Measurements from ENCODE around the gene PDZRN3.

The PDZRN3 gene

DNA sequence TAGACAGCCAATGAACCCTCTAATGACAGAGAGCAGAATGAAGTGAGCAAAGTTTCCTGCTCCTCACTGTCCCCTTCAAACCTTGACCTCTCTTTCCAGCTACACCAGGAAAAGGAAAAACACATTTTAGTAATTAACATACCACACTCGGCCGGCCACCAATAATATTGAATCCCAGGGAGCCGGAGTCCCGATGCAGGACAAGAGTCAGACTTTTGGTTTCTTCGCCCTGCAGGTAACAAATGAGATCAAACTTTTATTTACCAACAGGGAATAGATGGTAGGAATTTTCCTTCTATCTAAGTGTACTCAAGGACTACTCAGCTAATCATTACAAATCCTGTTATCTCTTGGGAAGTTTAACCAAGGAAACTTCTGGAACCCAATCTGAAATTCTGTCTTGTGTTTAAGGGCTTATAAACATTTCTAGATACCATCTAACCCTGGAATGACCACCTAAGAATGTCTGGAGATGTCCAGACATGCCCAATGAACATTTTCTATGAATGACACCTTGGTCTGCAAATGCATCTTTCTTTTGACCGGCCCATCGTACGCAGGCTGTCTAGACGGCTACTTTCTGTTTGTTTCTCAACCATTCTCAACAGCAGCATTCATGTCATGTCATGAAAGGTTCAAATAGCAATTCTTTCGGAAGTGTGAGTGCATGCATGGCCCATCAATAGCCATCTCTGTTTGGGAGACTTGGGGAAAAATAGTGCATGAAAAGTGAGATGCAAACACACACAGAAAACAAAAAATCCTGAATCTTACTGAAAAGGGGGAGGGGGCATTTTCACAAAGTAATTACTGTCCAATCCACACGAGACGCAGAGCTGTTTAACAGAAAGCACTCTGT, 16.1 kb downstream of the PDZRN3 start:
- no peak for DNase-seq
- intact Hi-C loops (cut with DNase I; ENCODE audit: low total_unique reads): no loop called here
- no peak overlapping the region for H3K4me3 ChIP-seq
- no peaks in the 10 kb centered on the region for H3K27me3 ChIP-seq
- peaks cover 0 to 91% (median 37%) of the 10 kb centered on the region in 4 donors for H3K4me1 ChIP-seq
- TF ChIP-seq, protein P1, sequence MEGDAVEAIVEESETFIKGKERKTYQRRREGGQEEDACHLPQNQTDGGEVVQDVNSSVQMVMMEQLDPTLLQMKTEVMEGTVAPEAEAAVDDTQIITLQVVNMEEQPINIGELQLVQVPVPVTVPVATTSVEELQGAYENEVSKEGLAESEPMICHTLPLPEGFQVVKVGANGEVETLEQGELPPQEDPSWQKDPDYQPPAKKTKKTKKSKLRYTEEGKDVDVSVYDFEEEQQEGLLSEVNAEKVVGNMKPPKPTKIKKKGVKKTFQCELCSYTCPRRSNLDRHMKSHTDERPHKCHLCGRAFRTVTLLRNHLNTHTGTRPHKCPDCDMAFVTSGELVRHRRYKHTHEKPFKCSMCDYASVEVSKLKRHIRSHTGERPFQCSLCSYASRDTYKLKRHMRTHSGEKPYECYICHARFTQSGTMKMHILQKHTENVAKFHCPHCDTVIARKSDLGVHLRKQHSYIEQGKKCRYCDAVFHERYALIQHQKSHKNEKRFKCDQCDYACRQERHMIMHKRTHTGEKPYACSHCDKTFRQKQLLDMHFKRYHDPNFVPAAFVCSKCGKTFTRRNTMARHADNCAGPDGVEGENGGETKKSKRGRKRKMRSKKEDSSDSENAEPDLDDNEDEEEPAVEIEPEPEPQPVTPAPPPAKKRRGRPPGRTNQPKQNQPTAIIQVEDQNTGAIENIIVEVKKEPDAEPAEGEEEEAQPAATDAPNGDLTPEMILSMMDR (IDR thresholded peaks at IDR 0.05): no peak
- peak overlapping the region; percentile 2 to 4 for H3K27ac ChIP-seq
- peaks cover 0 to 5% (median 0%) of the 10 kb centered on the region in 3 donors for H3K36me3 ChIP-seq
- H3K9me3 ChIP-seq: no peaks in the 10 kb centered on the region

DNA sequence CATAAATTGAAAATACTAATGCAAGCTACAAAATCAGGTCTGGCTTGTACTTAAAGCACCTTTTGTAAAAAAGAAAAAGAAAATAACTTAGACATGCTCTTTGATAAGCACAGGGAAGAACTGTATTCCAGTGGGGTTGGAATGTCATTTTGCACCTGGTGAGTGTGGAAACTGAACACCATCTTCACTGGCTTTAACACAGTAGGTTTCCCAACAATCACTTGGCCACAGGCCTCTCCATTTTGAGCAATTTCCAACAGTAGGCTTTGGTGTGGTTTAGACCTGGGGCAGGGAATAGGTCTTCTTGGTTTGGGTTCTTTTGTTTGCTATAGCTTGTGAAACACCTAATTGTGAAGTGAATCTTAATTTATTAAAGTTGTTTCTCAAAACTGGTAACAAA, 18.9 kb downstream of the PDZRN3 start:
- H3K36me3 ChIP-seq: peaks cover 5 to 10% (median 9%) of the 10 kb centered on the region in 3 donors
- TF ChIP-seq, protein P1 (IDR thresholded peaks at IDR 0.05): no peak
- H3K27me3 ChIP-seq: no peaks in the 10 kb centered on the region
- no peak for DNase-seq
- peaks cover 0 to 91% (median 40%) of the 10 kb centered on the region in 4 donors for H3K4me1 ChIP-seq
- intact Hi-C loops (cut with DNase I; ENCODE audit: low total_unique reads): no loop called here
- no peaks in the 10 kb centered on the region for H3K9me3 ChIP-seq
- H3K4me3 ChIP-seq: no peak overlapping the region
- peak overlapping the region; percentile 13 to 23 for H3K27ac ChIP-seq

- TF ChIP-seq, protein P1 (IDR thresholded peaks at IDR 0.05): no peak
- H3K27ac ChIP-seq: peak overlapping the region in 1 of 2 donors; percentile 38
- H3K4me1 ChIP-seq: peaks cover 0 to 91% (median 42%) of the 10 kb centered on the region in 4 donors
Measured at GRCh38 chr3:73605412-73605811, 19.3 kb downstream of the PDZRN3 start.

DNA sequence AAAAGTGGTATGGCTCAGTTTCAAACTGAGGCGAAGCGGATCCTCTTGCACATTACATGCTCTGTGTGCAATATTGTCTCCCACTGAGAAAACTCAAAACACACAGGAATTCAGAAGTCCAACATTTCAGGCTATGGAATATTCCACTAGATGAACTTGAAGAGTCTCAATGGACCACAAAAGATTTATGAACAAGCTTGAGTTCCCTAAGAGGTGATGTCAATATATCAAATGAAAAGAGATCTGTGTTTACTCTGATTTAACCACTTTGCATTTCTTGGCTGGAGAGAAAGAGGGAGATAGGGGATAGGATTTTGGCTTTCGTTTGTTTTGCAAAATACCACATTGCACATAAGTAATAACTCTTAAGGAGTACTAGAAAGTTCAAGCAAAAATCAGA, 20.3 kb downstream of the PDZRN3 start:
- Histone ChIP-seq H3K9me3 (no peaks in the 10 kb centered on the region), H3K4me3 (no peak overlapping the region), H3K27ac (peak overlapping the region; percentile 38 to 40), H3K36me3 (peaks cover 5 to 10% (median 10%) of the 10 kb centered on the region in 3 donors), H3K4me1 (peaks cover 0 to 91% (median 44%) of the 10 kb centered on the region in 4 donors), H3K27me3 (no peaks in the 10 kb centered on the region)
- no peak for DNase-seq
- TF ChIP-seq, protein P1 (IDR thresholded peaks at IDR 0.05): no peak
- intact Hi-C loops (cut with DNase I; ENCODE audit: low total_unique reads): no loop called here

More at GRCh38 chr3:73605412-73605811, 19.3 kb downstream of the PDZRN3 start:
- Histone ChIP-seq H3K36me3 (peaks cover 5 to 10% (median 10%) of the 10 kb centered on the region in 3 donors), H3K27me3 (no peaks in the 10 kb centered on the region), H3K9me3 (no peaks in the 10 kb centered on the region), H3K4me3 (no peak overlapping the region)
- intact Hi-C loops (cut with DNase I; ENCODE audit: low total_unique reads): no loop called here
- DNase-seq: no peak

DNA sequence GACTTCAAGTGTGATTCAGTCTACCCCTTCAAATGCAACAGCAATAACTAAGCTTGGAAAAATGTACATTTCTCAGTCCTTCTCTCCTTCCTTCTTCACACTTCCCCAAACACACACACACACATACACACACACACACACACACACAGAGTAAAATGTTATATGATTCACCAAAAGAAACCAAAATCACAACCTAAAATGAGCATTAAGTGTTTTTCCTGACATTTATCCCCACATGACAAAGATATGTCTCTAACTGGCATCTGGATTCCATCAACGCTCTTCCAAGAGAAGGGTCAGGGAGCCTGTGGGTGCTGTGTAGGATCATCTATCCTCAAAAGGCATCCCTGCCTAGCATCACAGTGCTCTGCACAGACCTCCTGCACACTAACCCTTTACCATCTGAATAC, 21.0 kb downstream of the PDZRN3 start:
- intact Hi-C loops (cut with DNase I; ENCODE audit: low total_unique reads): no loop called here
- peaks cover 0 to 91% (median 38%) of the 10 kb centered on the region in 4 donors for H3K4me1 ChIP-seq

More for the DNA sequence above, 21.0 kb downstream of the PDZRN3 start:
- H3K27ac ChIP-seq: peak overlapping the region; percentile 38 to 39
- no peaks in the 10 kb centered on the region for H3K9me3 ChIP-seq
- no peak for DNase-seq
- H3K4me3 ChIP-seq: no peak overlapping the region
- H3K36me3 ChIP-seq: peaks cover 5 to 10% (median 10%) of the 10 kb centered on the region in 3 donors
- no peaks in the 10 kb centered on the region for H3K27me3 ChIP-seq
- TF ChIP-seq, protein P1 (IDR thresholded peaks at IDR 0.05): no peak

All from tibial artery (tissue), 4 donors.